Neural progenitor cell (in vitro differentiated cells): ENCODE data around the gene ARG2. TPM values are rescaled to one million over a fixed set of nuclear protein-coding genes. Genes with fewer than 3 reads are reported as not detected.

Experiments used
- DNase-seq: peaks from one replicate; pipeline ENCODE4 v3.0.0-alpha.2; 2016; ENCODE audit warnings: low spot score
- H2AFZ ChIP-seq: fragments of 200-600 bp; sonication (generic); replicated peaks from 2 replicates; pipeline ENCODE4 v1.6.1; 2016; ENCODE audit warnings: antibody characterized with exemption
- H3F3A ChIP-seq: fragments of 200-600 bp; sonication (generic); 2 replicates; pipeline ENCODE4 v1.6.1; 2016; ENCODE audit warnings: antibody characterized with exemption, low read depth
- H3K27ac ChIP-seq: fragments of 200-600 bp; sonication (generic); 2 replicates; pipeline ENCODE4 v1.5.1; 2016; ENCODE audit warnings: mild to moderate bottlenecking
- H3K27me3 ChIP-seq: fragments of 200-600 bp; sonication (generic); 2 replicates; pipeline ENCODE4 v1.6.1; 2016; ENCODE audit warnings: mild to moderate bottlenecking, moderate library complexity
- H3K36me3 ChIP-seq: fragments of 200-600 bp; sonication (generic); 2 replicates; pipeline ENCODE4 v1.5.1; 2016
- H3K4me1 ChIP-seq: fragments of 200-600 bp; sonication (generic); 2 replicates; pipeline ENCODE4 v1.6.1; 2016; ENCODE audit warnings: mixed run types
- H3K4me2 ChIP-seq: fragments of 200-600 bp; sonication (generic); 2 replicates; pipeline ENCODE4 v1.6.1; 2016
- H3K4me3 ChIP-seq: fragments of 200-600 bp; sonication (generic); 2 replicates; pipeline ENCODE4 v1.5.1; 2016
- H3K79me2 ChIP-seq: fragments of 200-600 bp; sonication (generic); 2 replicates; pipeline ENCODE4 v1.6.1; 2016; ENCODE audit warnings: low read depth
- H3K9ac ChIP-seq: fragments of 200-600 bp; sonication (generic); 2 replicates; pipeline ENCODE4 v1.6.1; 2016
- H3K9me3 ChIP-seq: fragments of 200-600 bp; sonication (generic); 2 replicates; pipeline ENCODE4 v1.5.1; 2016; ENCODE audit warnings: low read depth
- H4K20me1 ChIP-seq: fragments of 200-600 bp; sonication (generic); 2 replicates; pipeline ENCODE4 v1.6.1; 2016; ENCODE audit warnings: low read depth
- H3K27ac Mint-ChIP-seq: 3 replicates; pipeline ENCODE4 v1.8.0; 2021; ENCODE audit warnings: mixed read lengths
- H3K27me3 Mint-ChIP-seq: 2 replicates; pipeline ENCODE4 v1.8.0; 2022; ENCODE audit warnings: low read depth, mild to moderate bottlenecking, inconsistent platforms, moderate library complexity, mixed read lengths; ENCODE audit not compliant: insufficient read depth
- H3K36me3 Mint-ChIP-seq: 3 replicates; pipeline ENCODE4 v1.8.0; 2021; ENCODE audit warnings: mixed read lengths
- H3K4me1 Mint-ChIP-seq: 3 replicates; pipeline ENCODE4 v1.8.0; 2021; ENCODE audit warnings: mixed read lengths
- H3K4me3 Mint-ChIP-seq: 3 replicates; pipeline ENCODE4 v1.8.0; 2021; ENCODE audit warnings: mild to moderate bottlenecking, moderate library complexity, mixed read lengths
- H3K9me3 Mint-ChIP-seq: 3 replicates; pipeline ENCODE4 v1.8.0; 2020; ENCODE audit warnings: mixed read lengths
- EZH2 ChIP-seq: fragments of 200-600 bp; sonication (generic); IDR thresholded peaks from 2 replicates; pipeline ENCODE4 v1.6.1; 2017; ENCODE audit warnings: antibody characterized with exemption, mild to moderate bottlenecking, moderate library complexity
- EZH2phosphoT487 ChIP-seq: fragments of 200-600 bp; sonication (generic); IDR thresholded peaks from 2 replicates; pipeline ENCODE4 v1.6.1; 2017; ENCODE audit warnings: antibody characterized with exemption
- total RNA-seq: library from RNA; depleted of rRNA; stranded (reverse); fragments of >200 nt; gene quantifications from 2 replicates; pipeline ENCODE4 v1.2.3, GENCODE V29; 2015; ENCODE audit warnings: low replicate concordance
- TF ChIP-seq, protein P1 (sequence below): fragments of 200-600 bp; sonication (generic); IDR thresholded peaks from 2 replicates; pipeline ENCODE4 v1.5.1; 2017; ENCODE audit warnings: antibody characterized with exemption, mild to moderate bottlenecking

The ARG2 gene
- total RNA-seq, 1 donor from 2014 or later: 92.4 TPM

DNA sequence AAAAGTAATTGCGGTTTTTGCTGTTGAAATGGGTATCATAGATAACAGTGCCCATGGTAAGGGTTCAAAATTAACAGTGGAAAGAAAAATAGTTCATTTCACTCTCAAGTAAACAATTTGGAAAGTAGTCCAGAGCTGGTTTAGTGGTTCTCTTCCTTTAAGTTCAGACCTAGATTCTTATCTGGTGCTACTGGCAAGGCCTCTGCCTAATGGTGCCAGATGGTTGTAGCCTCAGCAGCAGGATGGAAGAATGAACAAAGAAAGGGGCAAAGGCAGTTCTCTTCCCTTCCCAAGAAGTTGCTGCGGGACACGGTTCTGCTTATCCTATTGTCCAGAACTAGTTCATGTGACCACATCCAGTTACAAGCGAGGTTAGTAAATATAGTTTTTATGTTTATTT is 10.5 kb downstream of the ARG2 start:
- no peak overlapping the region for H3K4me2 ChIP-seq
- H3K4me1 ChIP-seq: no peaks in the 10 kb centered on the region
- H3K36me3 Mint-ChIP-seq: peaks cover 11% of the 10 kb centered on the region
- no peak overlapping the region for H3K9ac ChIP-seq
- H3F3A ChIP-seq: no peaks in the 10 kb centered on the region
- H3K9me3 ChIP-seq: no peaks in the 10 kb centered on the region
- H2AFZ ChIP-seq: no peak overlapping the region
- H3K27ac Mint-ChIP-seq: no peak overlapping the region
- TF ChIP-seq EZH2phosphoT487 (no peak), EZH2 (no peak)
- TF ChIP-seq, protein P1, sequence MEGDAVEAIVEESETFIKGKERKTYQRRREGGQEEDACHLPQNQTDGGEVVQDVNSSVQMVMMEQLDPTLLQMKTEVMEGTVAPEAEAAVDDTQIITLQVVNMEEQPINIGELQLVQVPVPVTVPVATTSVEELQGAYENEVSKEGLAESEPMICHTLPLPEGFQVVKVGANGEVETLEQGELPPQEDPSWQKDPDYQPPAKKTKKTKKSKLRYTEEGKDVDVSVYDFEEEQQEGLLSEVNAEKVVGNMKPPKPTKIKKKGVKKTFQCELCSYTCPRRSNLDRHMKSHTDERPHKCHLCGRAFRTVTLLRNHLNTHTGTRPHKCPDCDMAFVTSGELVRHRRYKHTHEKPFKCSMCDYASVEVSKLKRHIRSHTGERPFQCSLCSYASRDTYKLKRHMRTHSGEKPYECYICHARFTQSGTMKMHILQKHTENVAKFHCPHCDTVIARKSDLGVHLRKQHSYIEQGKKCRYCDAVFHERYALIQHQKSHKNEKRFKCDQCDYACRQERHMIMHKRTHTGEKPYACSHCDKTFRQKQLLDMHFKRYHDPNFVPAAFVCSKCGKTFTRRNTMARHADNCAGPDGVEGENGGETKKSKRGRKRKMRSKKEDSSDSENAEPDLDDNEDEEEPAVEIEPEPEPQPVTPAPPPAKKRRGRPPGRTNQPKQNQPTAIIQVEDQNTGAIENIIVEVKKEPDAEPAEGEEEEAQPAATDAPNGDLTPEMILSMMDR: no peak
- no peaks in the 10 kb centered on the region for H3K4me1 Mint-ChIP-seq
- H3K27me3 Mint-ChIP-seq: no peaks in the 10 kb centered on the region
- H3K9me3 Mint-ChIP-seq: no peaks in the 10 kb centered on the region
- H3K27me3 ChIP-seq: no peaks in the 10 kb centered on the region
- H4K20me1 ChIP-seq: no peaks in the 10 kb centered on the region
- H3K27ac ChIP-seq: no peak overlapping the region
- no peak overlapping the region for H3K4me3 ChIP-seq
- no peaks in the 10 kb centered on the region for H3K36me3 ChIP-seq
- H3K79me2 ChIP-seq: no peaks in the 10 kb centered on the region
- DNase-seq: no peak
- H3K4me3 Mint-ChIP-seq: no peak overlapping the region

DNA sequence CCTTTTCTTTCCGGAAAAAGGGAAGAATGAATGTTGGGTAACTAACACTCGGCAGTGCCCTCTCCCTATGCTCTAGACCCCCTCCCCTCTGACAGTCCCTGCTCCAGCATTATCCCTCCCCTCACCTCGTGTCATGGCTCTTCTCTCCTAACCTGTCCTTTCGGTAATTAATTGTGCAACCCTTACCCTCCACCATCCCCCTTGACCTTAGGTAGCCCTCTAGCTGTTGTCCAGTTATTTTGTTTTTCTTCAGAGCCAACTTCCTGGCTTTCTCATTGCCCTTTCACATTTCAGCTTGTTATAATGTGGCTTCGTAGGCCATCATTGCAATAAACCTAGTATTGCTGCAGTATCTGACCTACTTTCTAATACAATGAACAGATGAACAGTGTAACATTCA is 11.2 kb downstream of the ARG2 start:
- H2AFZ ChIP-seq: no peak overlapping the region
- H3K4me2 ChIP-seq: no peak overlapping the region
- Mint-ChIP-seq H3K27me3 (no peaks in the 10 kb centered on the region), H3K27ac (no peak overlapping the region), H3K9me3 (no peaks in the 10 kb centered on the region), H3K4me3 (no peak overlapping the region), H3K4me1 (no peaks in the 10 kb centered on the region), H3K36me3 (peaks cover 11% of the 10 kb centered on the region)
- H3K4me1 ChIP-seq: no peaks in the 10 kb centered on the region
- TF ChIP-seq EZH2 (no peak), EZH2phosphoT487 (no peak)
- TF ChIP-seq, protein P1: no peak
- no peaks in the 10 kb centered on the region for H3K9me3 ChIP-seq
- no peaks in the 10 kb centered on the region for H3K27me3 ChIP-seq
- H3K9ac ChIP-seq: no peak overlapping the region
- no peak overlapping the region for H3K4me3 ChIP-seq
- no peak for DNase-seq
- H3K27ac ChIP-seq: no peak overlapping the region
- H3K79me2 ChIP-seq: no peaks in the 10 kb centered on the region
- H3F3A ChIP-seq: no peaks in the 10 kb centered on the region
- H3K36me3 ChIP-seq: no peaks in the 10 kb centered on the region
- H4K20me1 ChIP-seq: no peaks in the 10 kb centered on the region

DNA sequence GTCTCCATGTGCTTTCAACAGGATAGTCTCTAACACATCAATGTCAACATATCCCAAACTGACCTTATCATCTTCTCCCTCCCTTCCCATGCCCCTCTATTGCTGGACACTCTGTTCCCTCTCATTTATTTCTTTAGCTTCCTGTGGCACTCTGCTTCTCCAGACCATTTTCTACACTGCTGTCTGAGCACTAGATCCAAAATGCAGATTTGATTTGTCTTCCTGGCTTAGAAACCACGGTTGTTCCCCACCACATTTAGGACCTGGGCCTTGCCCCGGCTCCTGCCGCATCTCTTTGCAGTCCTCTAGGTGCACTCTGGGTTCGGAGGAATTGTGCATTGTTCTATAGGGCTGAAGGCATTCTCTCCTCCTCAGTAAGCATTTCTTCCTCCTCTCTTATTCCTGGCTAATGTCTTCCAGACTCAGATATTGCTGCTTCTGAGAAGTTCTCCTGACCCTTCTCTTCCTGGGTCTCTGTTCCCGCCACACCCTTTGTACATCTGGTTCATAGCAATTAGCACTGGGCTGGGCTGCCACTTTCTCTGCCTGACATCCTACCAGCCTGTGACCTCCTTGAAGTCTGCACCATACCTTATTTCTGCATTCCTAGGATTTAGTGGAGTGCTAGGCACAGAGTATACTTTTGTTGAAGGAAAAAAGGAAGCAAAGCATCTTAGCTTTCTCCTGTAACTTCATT is 13.9 kb downstream of the ARG2 start:
- TF ChIP-seq EZH2phosphoT487: no peak
- TF ChIP-seq, protein P1: no peak
- TF ChIP-seq EZH2: no peak
- Mint-ChIP-seq H3K27ac (no peak overlapping the region), H3K27me3 (no peaks in the 10 kb centered on the region), H3K36me3 (peaks cover 11% of the 10 kb centered on the region), H3K9me3 (no peaks in the 10 kb centered on the region), H3K4me1 (no peaks in the 10 kb centered on the region), H3K4me3 (no peak overlapping the region)
- no peaks in the 10 kb centered on the region for H3F3A ChIP-seq
- no peaks in the 10 kb centered on the region for H3K27me3 ChIP-seq
- DNase-seq: no peak
- no peaks in the 10 kb centered on the region for H3K79me2 ChIP-seq
- H3K4me1 ChIP-seq: no peaks in the 10 kb centered on the region
- H3K9ac ChIP-seq: no peak overlapping the region
- H3K36me3 ChIP-seq: no peaks in the 10 kb centered on the region
- no peaks in the 10 kb centered on the region for H4K20me1 ChIP-seq
- H3K27ac ChIP-seq: no peak overlapping the region
- no peaks in the 10 kb centered on the region for H3K9me3 ChIP-seq
- no peak overlapping the region for H2AFZ ChIP-seq
- H3K4me3 ChIP-seq: no peak overlapping the region
- H3K4me2 ChIP-seq: no peak overlapping the region
